Activated CD4-positive, alpha-beta T cell treated with anti-CD3 and anti-CD28 coated beads for 24 hours (primary cell): ENCODE measurements around the gene THNSL1.
"Not testable (repeated sequence)": the region's sequence is repeated elsewhere in the genome, so short reads cannot be mapped to it uniquely, and the experiment has no call there.

Experiments used
- DNase-seq, 2 donors: peaks; one replicate each; pipeline ENCODE4 v3.0.0-alpha.2; 2020; ENCODE audit warnings: low read depth in 2 of 2

Gene THNSL1

GRCh38 chr10:24995072-24995471 lies 21.3 kb upstream of the THNSL1 start:
- DNase-seq = no peak

GRCh38 chr10:24998044-24998443 lies 18.4 kb upstream of the THNSL1 start:
- no peak for DNase-seq

DNA sequence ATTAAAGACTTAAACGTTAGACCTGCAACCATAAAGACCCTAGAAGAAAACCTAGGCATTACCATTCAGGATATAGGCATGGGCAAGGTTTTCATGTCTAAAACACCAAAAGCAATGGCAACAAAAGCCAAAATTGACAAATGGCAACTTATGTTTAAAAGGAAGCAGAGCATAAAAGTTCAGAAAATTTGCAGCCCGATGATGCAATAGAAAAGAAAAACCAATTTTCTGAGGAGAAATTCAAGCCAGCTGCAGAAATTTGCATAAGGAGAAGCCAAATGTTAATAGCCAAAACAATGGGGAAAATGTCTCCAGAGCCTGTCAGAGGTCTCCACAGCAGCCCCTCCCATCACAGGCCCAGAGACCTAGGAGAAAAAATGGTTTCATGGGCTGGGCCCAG lies 4.8 kb upstream of the THNSL1 start:
- not testable (repeated sequence) for DNase-seq

- no peak for DNase-seq
These were observed 1.8 kb upstream of the THNSL1 start for GRCh38 chr10:25014579-25014978.

GRCh38 chr10:25015828-25016375 lies 510 bp upstream of the THNSL1 start, which contains the start of gene ENKUR:
ENKUR (minus strand) TSS chr10:25016158; CDS start chr10:25015936, 222 bp downstream.
- DNase-seq = peak; percentile 89 to 94

DNA sequence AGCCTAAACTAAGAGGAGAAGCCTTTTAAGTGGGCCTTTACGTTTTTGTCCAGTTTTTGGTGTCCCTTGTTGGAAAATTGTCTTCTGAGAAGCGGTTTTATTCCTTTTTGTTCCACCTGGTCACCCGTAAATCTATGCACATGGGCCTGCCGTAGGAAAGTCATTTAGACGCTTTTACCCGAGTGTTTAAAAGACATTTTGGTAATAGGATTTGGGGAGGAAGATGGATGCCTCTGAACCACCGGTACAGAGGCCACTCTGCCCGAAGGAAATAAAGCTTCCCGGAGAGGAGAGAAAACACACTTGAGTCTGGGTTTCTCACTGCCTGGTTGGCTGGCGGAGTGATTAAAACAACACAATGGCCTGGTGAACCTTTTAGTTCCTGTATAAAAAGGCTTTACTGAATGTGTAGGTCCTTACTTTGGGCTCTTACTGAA lies 760 bp downstream of the THNSL1 start:
- peak in 1 of 2 donors; percentile 4 for DNase-seq

- no peak for DNase-seq
These were observed 1.2 kb downstream of the THNSL1 start for GRCh38 chr10:25017661-25018060.

DNA sequence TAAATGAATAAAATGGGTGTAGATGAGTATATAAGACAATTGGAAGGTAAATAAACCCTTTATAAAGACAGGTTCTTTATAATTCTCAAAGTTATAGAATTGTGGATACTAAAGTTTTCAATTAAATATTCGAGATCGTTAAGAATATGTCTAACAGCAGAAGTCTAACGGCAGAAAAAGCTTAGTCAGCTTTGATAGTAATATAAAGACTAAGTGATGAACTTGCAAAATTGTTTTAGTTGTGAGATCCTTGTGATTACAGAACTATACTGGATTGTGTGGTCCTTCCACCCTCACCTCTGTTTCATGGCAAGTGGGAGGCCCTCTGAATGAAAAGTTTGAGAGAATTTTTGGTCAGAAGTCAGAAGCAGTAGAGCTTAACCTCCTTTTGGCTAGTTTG lies 2.3 kb downstream of the THNSL1 start:
- no peak for DNase-seq

DNA sequence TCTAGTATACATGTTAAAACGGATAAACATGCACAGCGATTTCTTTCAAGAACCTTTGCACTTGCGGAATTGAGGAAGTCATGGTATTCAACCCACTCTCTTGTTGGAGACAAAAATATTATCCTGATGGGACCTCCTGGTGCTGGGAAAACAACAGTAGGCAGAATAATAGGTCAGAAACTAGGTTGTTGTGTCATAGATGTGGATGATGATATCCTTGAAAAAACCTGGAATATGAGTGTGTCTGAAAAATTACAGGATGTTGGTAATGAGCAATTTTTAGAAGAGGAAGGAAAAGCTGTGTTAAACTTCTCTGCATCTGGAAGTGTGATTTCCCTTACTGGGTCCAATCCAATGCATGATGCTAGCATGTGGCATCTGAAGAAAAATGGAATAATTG lies 6.9 kb downstream of the THNSL1 start:
- DNase-seq = no peak

DNA sequence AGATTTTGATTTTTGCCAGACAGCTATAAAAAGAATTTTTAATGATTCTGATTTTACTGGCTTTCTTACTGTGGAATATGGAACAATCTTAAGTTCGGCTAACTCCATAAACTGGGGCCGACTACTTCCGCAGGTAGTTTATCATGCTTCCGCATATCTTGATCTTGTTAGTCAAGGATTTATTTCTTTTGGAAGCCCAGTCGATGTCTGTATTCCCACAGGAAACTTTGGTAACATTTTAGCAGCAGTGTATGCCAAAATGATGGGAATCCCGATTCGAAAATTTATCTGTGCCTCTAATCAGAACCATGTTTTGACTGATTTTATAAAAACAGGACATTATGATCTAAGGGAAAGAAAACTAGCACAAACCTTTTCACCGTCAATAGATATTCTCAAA lies 8.1 kb downstream of the THNSL1 start:
- no peak for DNase-seq

GRCh38 chr10:25026463-25026862 lies 10.1 kb downstream of the THNSL1 start:
- DNase-seq = no peak

GRCh38 chr10:25028711-25029110 lies 12.3 kb downstream of the THNSL1 start:
- no peak for DNase-seq

DNA sequence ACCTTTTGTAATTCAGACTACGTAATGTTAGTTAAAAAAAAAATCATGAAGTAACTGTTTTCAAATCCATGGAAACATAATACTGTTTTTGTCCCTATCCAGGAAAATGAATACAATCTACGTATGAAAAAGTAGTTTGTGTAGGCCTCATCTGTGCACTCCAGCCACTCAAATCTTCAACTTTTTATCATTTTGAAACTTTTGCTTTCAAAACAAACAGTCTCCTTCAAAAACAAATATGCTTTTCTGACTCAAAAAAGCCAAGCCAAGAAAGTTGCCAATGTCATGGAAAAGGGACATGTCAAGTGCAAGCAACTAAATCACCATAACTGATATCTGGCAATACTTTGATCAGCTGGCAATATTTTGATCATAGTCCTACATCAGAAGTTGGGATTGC lies 13.1 kb downstream of the THNSL1 start:
- DNase-seq = no peak

DNA sequence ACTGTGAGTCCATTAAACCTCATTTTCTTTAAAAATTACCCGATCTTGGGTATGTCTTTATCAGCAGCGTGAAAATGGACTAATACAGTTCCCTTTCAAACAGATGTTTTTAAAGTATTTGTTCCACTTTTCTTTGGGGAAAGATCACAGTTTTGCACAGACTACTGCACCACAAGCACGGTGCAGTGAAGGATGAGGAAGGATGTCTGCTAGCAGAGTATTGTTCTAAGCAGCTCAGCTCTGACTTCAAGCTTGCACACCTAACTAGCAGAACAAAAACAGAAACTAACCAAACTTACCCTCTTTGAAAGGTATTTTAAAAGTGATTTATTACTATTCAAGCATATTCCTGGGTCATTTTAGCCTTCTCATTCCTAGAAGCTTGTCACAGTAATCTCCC lies 20.0 kb downstream of the THNSL1 start:
- DNase-seq = no peak

- no peak for DNase-seq
These were observed 21.9 kb downstream of the THNSL1 start for GRCh38 chr10:25038325-25038724.

DNA sequence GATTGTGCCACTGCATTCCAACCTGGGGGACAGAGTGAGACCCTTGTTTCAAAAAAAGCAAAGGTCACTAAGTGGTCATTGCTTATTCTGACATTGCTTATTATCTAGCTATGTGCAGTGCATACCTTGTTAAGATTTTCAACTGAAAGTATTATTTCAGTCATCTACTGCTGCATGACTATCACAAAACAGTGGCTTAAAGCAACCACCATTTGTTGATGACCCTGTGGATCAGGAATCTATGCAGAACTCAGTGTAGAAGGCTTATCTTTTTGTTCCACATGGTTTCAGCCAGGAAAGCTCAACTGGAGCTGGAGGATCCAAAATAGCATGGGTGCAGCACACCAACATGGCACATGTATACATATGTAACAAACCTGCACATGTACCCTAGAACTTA lies 23.1 kb downstream of the THNSL1 start:
- DNase-seq = no peak

DNA sequence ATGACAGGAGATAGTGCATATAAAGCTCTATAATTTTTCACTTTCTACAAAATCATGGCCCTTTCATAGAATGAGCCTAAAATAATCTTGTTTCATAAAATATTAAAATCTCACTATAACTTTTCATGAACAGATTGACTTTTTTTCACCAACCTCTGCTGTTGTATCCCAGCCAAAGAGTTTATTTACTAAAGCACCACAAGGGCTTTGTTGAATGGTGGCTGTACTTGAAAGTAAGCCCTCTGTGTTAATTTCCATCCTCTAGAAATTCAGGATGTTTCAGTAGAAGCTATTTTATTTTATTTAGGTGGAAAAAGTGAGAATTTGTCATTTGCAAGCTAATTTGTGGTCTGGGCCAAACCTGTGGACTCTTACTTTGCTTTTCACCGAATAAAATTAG lies 30.2 kb downstream of the THNSL1 start:
- DNase-seq = no peak

- DNase-seq = no peak
These were observed 30.7 kb downstream of the THNSL1 start for GRCh38 chr10:25047088-25047487.

- no peak for DNase-seq
These were observed 31.3 kb downstream of the THNSL1 start for GRCh38 chr10:25047591-25048301.

DNA sequence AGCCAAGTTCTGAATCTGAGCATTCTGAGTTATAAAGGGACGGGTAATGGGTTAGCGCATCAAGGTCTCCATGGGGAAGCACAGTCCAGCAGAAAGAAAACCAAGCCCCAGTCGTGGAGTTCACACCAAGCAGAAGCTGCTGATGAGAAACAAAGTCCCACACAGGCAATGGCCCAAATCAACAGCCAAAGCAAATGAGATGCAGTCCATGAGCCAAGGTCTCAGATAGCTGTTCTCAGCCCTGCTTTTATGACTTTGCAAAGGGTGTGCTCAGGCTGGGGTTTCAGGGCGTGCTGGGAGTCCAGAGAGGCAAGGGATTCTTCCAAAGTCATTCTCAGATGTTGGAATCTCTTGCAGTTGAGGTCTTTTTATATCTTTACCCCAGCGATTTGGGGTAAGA lies 32.0 kb downstream of the THNSL1 start:
- no peak for DNase-seq

DNA sequence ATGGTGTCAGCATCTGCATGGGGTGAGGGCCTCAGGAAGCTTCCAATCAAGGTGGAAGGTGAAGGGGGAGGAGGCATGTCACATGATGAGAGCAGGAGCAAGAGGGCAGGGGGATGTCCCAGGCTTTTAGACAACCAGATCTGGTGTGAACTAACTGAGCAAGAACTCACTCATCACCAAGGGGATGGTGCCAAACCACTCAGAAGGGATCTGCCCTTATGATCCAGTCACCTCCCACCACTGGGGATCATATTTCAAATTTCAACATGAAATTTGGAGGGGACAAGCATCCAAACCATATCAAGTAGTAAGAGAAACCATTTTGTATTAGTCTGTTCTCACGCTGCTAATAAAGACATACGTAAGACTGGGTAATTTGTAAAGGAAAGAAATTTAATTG lies 33.6 kb downstream of the THNSL1 start:
- no peak for DNase-seq

- no peak for DNase-seq
These were observed 34.0 kb downstream of the THNSL1 start for GRCh38 chr10:25050402-25050801.

- DNase-seq = no peak
These were observed 35.6 kb downstream of the THNSL1 start for GRCh38 chr10:25052012-25052411.

- no peak for DNase-seq
These were observed 40.3 kb downstream of the THNSL1 start for GRCh38 chr10:25056726-25057125.
